Lower lobe of right lung (tissue), 2 donors: ENCODE measurements around the gene CD1C. TPM values are rescaled to one million over a fixed set of nuclear protein-coding genes. Genes with fewer than 3 reads are reported as not detected.
"Not testable (repeated sequence)": the region's sequence is repeated elsewhere in the genome, so short reads cannot be mapped to it uniquely, and the experiment has no call there.

Source experiments
- ATAC-seq, 2 donors: fragments of 200-7000 bp; cut with Tn5 transposase; one replicate each; pipeline ENCODE4 v1.9.1; 2020 to 2022; ENCODE audit warnings: mild to moderate bottlenecking in 2 of 2, moderate library complexity in 2 of 2
- DNase-seq: peaks from one replicate; pipeline ENCODE4 v3.0.0-alpha.2; 2020
- H3K27ac ChIP-seq: fragments of 200-600 bp; one replicate; pipeline ENCODE4 v1.8.0; 2022
- H3K27me3 ChIP-seq: fragments of 200-600 bp; one replicate; pipeline ENCODE4 v1.8.0; 2022; ENCODE audit warnings: low read depth
- H3K36me3 ChIP-seq: fragments of 200-600 bp; one replicate; pipeline ENCODE4 v1.8.0; 2022; ENCODE audit warnings: mild to moderate bottlenecking
- H3K4me1 ChIP-seq: fragments of 200-600 bp; one replicate; pipeline ENCODE4 v1.8.0; 2022
- H3K4me3 ChIP-seq: fragments of 200-600 bp; one replicate; pipeline ENCODE4 v1.8.0; 2022; ENCODE audit warnings: mild to moderate bottlenecking
- H3K9me3 ChIP-seq: fragments of 200-600 bp; one replicate; pipeline ENCODE4 v1.8.0; 2022
- CTCF ChIP-seq: fragments of 200-600 bp; IDR thresholded peaks from one replicate; pipeline ENCODE4 v1.8.0; 2022; ENCODE audit warnings: antibody characterized with exemption, mild to moderate bottlenecking
- intact Hi-C: fragments of 100-400 bp; cut with DNase I; formaldehyde crosslinking; loops from one replicate; pipeline ENCODE4 v1.11.0; 2022
- total RNA-seq: library from RNA; stranded (reverse); fragmentation: NEBNext Ultra II Directional; extraction: Animal tissue kit (Norgen Biotek cat#: 25700); gene quantifications from one replicate; pipeline ENCODE4 v1.2.1, GENCODE V29; 2021
- donor health status: DM: no; HTN: yes; CAD: no; lungs with severe emphysema.

Gene CD1C
- total RNA-seq, 1 donor from 2014 or later: 3.0 TPM

GRCh38 chr1:158331481-158332150 lies 41.9 kb downstream of the CD1C start, which contains the start of gene CD1B:
TSS of gene CD1B (minus strand) at chr1:158331531. CDS start at chr1:158331423, 108 bp downstream.
- intact Hi-C loops: no loop called here
- DNase-seq: no peak
- Histone ChIP-seq H3K4me1 (no peaks in the 10 kb centered on the region), H3K36me3 (no peaks in the 10 kb centered on the region), H3K9me3 (no peaks in the 10 kb centered on the region), H3K27me3 (no peaks in the 10 kb centered on the region), H3K27ac (no peak within 1 kb of the TSS), H3K4me3 (no peak within 1 kb of the TSS)
- TF ChIP-seq CTCF: no peak
- ATAC-seq: no peak

- no peaks in the 10 kb centered on the region for H3K9me3 ChIP-seq
- DNase-seq (no peak), ATAC-seq (no peak)
- no peak for TF ChIP-seq CTCF
- intact Hi-C loops: no loop called here
- H3K27me3 ChIP-seq: no peaks in the 10 kb centered on the region
- no peak overlapping the region for H3K4me3 ChIP-seq
- no peaks in the 10 kb centered on the region for H3K36me3 ChIP-seq
- H3K27ac ChIP-seq: no peak overlapping the region
- no peaks in the 10 kb centered on the region for H3K4me1 ChIP-seq
These were observed 43.9 kb downstream of the CD1C start for GRCh38 chr1:158333405-158334155.

- no peaks in the 10 kb centered on the region for H3K27me3 ChIP-seq
- intact Hi-C loops: no loop called here
- H3K9me3 ChIP-seq: no peaks in the 10 kb centered on the region
- ATAC-seq: no peak
- no peak for TF ChIP-seq CTCF
- H3K36me3 ChIP-seq: no peaks in the 10 kb centered on the region
- no peak overlapping the region for H3K27ac ChIP-seq
- no peak for DNase-seq
- H3K4me3 ChIP-seq: no peak overlapping the region
- no peaks in the 10 kb centered on the region for H3K4me1 ChIP-seq
These were observed 44.9 kb downstream of the CD1C start for GRCh38 chr1:158334526-158335212.

- Histone ChIP-seq H3K36me3 (no peaks in the 10 kb centered on the region), H3K4me3 (no peak overlapping the region), H3K4me1 (no peaks in the 10 kb centered on the region), H3K27ac (no peak overlapping the region), H3K27me3 (no peaks in the 10 kb centered on the region), H3K9me3 (no peaks in the 10 kb centered on the region)
- DNase-seq (no peak), ATAC-seq (no peak)
- TF ChIP-seq CTCF: no peak
- intact Hi-C loops: no loop called here
These were observed 45.5 kb downstream of the CD1C start for GRCh38 chr1:158335213-158335532.

- H3K27ac ChIP-seq, intact Hi-C loops, H3K9me3 ChIP-seq, DNase-seq, H3K27me3 ChIP-seq, H3K4me3 ChIP-seq, ATAC-seq, H3K36me3 ChIP-seq, H3K4me1 ChIP-seq: not testable (repeated sequence)
These were observed 46.7 kb downstream of the CD1C start for GRCh38 chr1:158336413-158336812.

Other genes with a start within 250 kb of the CD1C start
- 4.6 TPM for gene CD1D, start 109.0 kb upstream of the CD1C start, total RNA-seq
- 2.3 TPM for gene CD1A, start 35.5 kb upstream of the CD1C start, total RNA-seq
- gene CD1B, start 41.6 kb downstream of the CD1C start, total RNA-seq: not detected
- 2.6 TPM for gene CD1E, start 64.0 kb downstream of the CD1C start, total RNA-seq
- not detected for gene OR10T2, start 109.5 kb downstream of the CD1C start, total RNA-seq
- not detected for gene OR10K2, start 136.3 kb downstream of the CD1C start, total RNA-seq
- gene OR10K1, start 171.9 kb downstream of the CD1C start, total RNA-seq: not detected
- not detected for gene OR10R2, start 182.3 kb downstream of the CD1C start, total RNA-seq